ENCODE data around the gene CACNA1D. TPM values are rescaled to one million over a fixed set of nuclear protein-coding genes. Genes with fewer than 3 reads are reported as not detected.
A peak's percentile ranks its signal among the peaks of the same experiment; 100 is the strongest.

Gene CACNA1D
- total RNA-seq, 4 donors from 2014 or later, result 12.7 to 98.9 (median 25.0) TPM

DNA sequence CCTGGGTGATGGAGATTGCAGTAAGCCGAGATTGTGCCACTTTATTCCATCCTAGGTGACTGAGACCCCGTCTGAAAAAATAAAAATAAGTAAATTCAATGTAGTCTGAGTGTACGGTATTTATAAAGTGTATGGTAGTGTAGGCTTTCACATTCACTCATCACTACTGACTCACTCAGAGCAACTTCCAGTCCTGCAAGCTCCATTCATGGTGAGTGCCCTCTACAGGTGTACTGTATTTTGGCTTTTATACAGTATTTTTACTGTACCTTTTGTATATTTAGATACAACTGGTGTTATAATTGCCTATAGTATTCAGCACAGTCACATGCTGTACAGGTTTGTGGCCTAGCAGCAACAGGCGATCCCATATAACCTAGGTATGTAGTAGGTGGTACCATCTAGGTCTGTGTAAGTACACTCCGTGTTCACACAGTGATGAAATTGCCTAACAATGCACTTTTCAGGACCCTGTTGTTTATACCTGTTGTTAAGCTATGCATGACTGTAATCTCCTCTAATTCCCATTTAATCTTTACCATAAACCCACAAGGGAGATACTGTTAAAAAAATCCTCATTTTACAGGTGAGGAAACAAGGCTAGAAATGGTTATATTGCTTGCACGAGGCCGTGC is 19.3 kb downstream of the CACNA1D start:
- peaks cover 0 to 8% (median 0%) of the 10 kb centered on the region in 4 donors for H3K4me1 ChIP-seq
- 80 to 97% methylated on average over 4 to 7 of the region's 7 CpGs for WGBS, 2 donors (ENCODE audit: low coverage in 1 of 2)
- intact Hi-C loops (cut with DNase I; ENCODE audit: low total_unique reads), result no loop called here

DNA sequence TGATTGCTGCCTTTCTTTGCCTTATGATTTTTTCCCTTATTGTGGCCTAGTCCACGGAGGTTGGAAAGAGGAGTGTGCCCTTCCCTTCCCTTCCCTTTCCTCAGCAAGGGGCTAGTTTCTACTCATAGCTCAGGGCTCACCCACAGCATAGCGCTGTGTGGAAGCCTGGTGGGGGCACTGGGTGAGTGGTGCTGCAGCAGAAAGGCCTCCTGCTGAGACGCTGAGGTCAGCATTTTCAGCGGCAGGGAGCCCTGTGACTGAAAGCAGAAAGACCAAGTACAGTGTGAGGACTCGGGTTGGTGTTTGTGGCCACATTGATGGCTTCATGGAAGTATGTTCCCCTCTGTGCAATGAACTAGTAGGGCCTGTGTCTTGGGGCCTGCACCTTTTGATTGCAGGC is 21.9 kb downstream of the CACNA1D start:
- Histone ChIP-seq H3K27ac (no peak overlapping the region), H3K4me1 (peaks cover 0 to 14% (median 0%) of the 10 kb centered on the region in 4 donors), H3K27me3 (no peaks in the 10 kb centered on the region), H3K36me3 (no peaks in the 10 kb centered on the region), H3K9me3 (no peaks in the 10 kb centered on the region), H3K4me3 (no peak overlapping the region)
- in situ Hi-C loops (cut with MboI; ENCODE audit: low pct_ligation_motif_present in 1 of 4, low pct_unique_long_range_greater_than_20kb in 1 of 4, low sequenced_read_pairs in 3 of 4) (no loop called here), intact Hi-C loops (cut with DNase I; ENCODE audit: low total_unique reads) (no loop called here)
- 50 to 87% methylated on average over 1 to 5 of the region's 5 CpGs for WGBS, 2 donors (ENCODE audit: low coverage in 1 of 2)
- TF ChIP-seq, protein P1, sequence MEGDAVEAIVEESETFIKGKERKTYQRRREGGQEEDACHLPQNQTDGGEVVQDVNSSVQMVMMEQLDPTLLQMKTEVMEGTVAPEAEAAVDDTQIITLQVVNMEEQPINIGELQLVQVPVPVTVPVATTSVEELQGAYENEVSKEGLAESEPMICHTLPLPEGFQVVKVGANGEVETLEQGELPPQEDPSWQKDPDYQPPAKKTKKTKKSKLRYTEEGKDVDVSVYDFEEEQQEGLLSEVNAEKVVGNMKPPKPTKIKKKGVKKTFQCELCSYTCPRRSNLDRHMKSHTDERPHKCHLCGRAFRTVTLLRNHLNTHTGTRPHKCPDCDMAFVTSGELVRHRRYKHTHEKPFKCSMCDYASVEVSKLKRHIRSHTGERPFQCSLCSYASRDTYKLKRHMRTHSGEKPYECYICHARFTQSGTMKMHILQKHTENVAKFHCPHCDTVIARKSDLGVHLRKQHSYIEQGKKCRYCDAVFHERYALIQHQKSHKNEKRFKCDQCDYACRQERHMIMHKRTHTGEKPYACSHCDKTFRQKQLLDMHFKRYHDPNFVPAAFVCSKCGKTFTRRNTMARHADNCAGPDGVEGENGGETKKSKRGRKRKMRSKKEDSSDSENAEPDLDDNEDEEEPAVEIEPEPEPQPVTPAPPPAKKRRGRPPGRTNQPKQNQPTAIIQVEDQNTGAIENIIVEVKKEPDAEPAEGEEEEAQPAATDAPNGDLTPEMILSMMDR (IDR thresholded peaks at IDR 0.05), result no peak
- TF ChIP-seq POLR2A (IDR thresholded peaks at IDR 0.05) (no peak), EP300 (IDR thresholded peaks at IDR 0.05; ENCODE audit: low read depth) (no peak), POLR2AphosphoS5 (IDR thresholded peaks at IDR 0.05) (no peak)
- no peak for DNase-seq

More for the DNA sequence above, 19.3 kb downstream of the CACNA1D start:
- H3K27me3 ChIP-seq, result no peaks in the 10 kb centered on the region
- no peaks in the 10 kb centered on the region for H3K9me3 ChIP-seq
- in situ Hi-C loops (cut with MboI; ENCODE audit: low pct_ligation_motif_present in 1 of 4, low pct_unique_long_range_greater_than_20kb in 1 of 4, low sequenced_read_pairs in 3 of 4), result no loop called here
- no peak for DNase-seq
- TF ChIP-seq POLR2AphosphoS5 (IDR thresholded peaks at IDR 0.05), result no peak
- TF ChIP-seq, protein P1 (IDR thresholded peaks at IDR 0.05), result peak in 1 of 5 experiments; percentile 9
- H3K27ac ChIP-seq, result no peak overlapping the region
- no peaks in the 10 kb centered on the region for H3K36me3 ChIP-seq
- no peak overlapping the region for H3K4me3 ChIP-seq

DNA sequence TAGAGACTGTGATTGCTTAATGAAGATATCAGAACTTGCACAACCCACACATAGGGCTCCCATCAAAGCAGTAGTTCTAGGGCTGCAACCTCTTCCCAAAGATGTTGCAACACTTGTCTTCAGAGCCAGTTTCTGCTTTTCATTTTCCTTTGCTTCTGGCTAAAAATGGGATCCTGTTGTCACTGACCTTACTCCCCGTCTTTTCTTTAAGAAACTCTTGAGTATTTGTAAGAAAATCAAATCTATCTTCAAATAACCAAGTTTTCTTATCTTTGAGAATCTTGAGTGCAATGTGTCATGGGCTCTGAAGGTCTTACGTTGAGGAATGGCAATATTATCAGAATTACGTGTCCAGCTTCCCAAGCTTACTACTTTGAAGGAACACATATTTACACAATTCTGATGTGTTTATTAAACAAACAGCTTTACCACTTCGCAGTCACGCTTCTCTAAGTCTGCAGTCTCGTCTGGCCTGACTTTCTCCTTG is 24.1 kb downstream of the CACNA1D start:
- Histone ChIP-seq H3K4me1 (peaks cover 0 to 14% (median 0%) of the 10 kb centered on the region in 4 donors), H3K27ac (no peak overlapping the region), H3K4me3 (no peak overlapping the region), H3K27me3 (no peaks in the 10 kb centered on the region), H3K36me3 (no peaks in the 10 kb centered on the region), H3K9me3 (no peaks in the 10 kb centered on the region)
- intact Hi-C loops (cut with DNase I; ENCODE audit: low total_unique reads) (no loop called here), in situ Hi-C loops (cut with MboI; ENCODE audit: low pct_ligation_motif_present in 1 of 4, low pct_unique_long_range_greater_than_20kb in 1 of 4, low sequenced_read_pairs in 3 of 4) (no loop called here)
- no peak for TF ChIP-seq POLR2A (IDR thresholded peaks at IDR 0.05)
- TF ChIP-seq, protein P1 (IDR thresholded peaks at IDR 0.05), result no peak
- TF ChIP-seq EP300 (IDR thresholded peaks at IDR 0.05; ENCODE audit: low read depth), result no peak
- no peak for TF ChIP-seq POLR2AphosphoS5 (IDR thresholded peaks at IDR 0.05)
- WGBS, 2 donors (ENCODE audit: low coverage in 1 of 2), result 36 to 68% methylated on average over 6 of the region's 6 CpGs
- no peak for DNase-seq

DNA sequence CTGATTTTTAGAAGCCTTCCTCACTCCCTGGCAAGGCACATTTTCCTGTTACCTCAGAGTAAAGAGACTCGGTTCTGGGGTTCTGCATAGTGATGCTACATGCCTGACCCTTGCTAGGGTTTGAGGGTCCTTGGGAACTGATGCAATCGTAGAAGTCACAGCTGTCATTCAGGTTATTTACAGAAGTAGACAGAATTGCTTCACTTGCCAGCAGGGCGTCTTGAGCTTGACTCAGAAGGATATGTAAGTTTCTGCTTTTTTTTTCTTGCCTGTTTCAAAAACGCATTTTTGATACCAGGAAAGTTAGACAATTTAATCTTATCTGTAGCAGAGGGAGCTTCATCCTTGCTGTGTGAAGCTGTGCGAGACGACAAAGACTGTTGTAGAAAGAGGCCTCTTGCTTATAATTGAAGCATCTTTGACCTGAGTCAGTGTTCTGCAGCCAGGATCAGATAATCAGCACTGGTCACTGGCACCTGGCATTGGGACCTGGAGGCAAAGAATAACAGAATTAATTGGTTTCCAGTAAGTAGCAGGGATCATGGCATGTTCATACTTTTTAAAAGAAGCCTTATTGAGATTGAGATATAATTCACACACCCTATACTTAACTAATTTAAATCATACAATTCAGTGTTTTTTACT is 24.8 kb downstream of the CACNA1D start:
- no peaks in the 10 kb centered on the region for H3K9me3 ChIP-seq
- in situ Hi-C loops (cut with MboI; ENCODE audit: low pct_ligation_motif_present in 1 of 4, low pct_unique_long_range_greater_than_20kb in 1 of 4, low sequenced_read_pairs in 3 of 4) (no loop called here), intact Hi-C loops (cut with DNase I; ENCODE audit: low total_unique reads) (no loop called here)
- peaks cover 0 to 14% (median 0%) of the 10 kb centered on the region in 4 donors for H3K4me1 ChIP-seq
- DNase-seq, result no peak
- TF ChIP-seq, protein P1 (IDR thresholded peaks at IDR 0.05), result no peak
- TF ChIP-seq EP300 (IDR thresholded peaks at IDR 0.05; ENCODE audit: low read depth) (no peak), POLR2AphosphoS5 (IDR thresholded peaks at IDR 0.05) (no peak), POLR2A (IDR thresholded peaks at IDR 0.05) (no peak)
- no peak overlapping the region for H3K4me3 ChIP-seq
- WGBS, 2 donors (ENCODE audit: low coverage in 1 of 2), result 49 to 65% methylated on average over 5 to 6 of the region's 6 CpGs
- no peaks in the 10 kb centered on the region for H3K27me3 ChIP-seq
- H3K27ac ChIP-seq, result no peak overlapping the region
- H3K36me3 ChIP-seq, result no peaks in the 10 kb centered on the region
